NT2/D1 (cell line): ENCODE measurements around the gene KNL1.

ENCODE experiments used
- YY1 ChIP-seq: IDR thresholded peaks from 2 replicates; pipeline ENCODE4 v1.6.1; 2011; ENCODE audit not compliant: insufficient read length, insufficient read depth
- ZNF274 ChIP-seq: IDR thresholded peaks from 2 replicates; pipeline ENCODE4 v1.6.1; 2011; ENCODE audit warnings: mild to moderate bottlenecking, low read depth, low read length

DNA sequence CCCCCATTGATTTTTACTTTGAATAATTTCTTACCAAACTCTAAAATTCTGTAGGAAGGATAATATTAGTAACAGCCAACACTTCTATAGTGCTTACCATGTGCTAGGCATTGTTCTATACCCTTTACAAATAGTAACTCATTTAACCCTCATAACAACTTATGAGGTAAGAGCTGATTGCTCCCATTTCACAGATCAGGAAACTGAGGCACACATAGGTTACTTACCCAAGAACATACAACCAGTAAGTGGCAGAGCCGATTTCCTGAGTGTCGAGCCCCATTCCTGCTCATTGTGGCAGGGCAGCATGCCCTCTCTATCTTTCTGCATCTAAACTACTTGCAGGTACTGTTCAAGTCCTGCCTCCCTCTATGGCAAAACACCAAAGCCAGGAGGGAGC lies 38.2 kb upstream of the KNL1 start:
- TF ChIP-seq ZNF274 (no peak), YY1 (no peak)
